Globus pallidus (tissue), 1 donor: ENCODE measurements around the gene HSD11B1.
A peak's percentile ranks its signal among the peaks of the same experiment; 100 is the strongest.
"Not testable (repeated sequence)": the region's sequence is repeated elsewhere in the genome, so short reads cannot be mapped to it uniquely, and the experiment has no call there.

Experiments used
- DNase-seq: peaks from one replicate; pipeline ENCODE4 v3.0.0-alpha.2; 2015; ENCODE audit warnings: low spot score

The HSD11B1 gene

GRCh38 chr1:209691237-209691636, 13.4 kb upstream of the HSD11B1 start:
- no peak for DNase-seq

- no peak for DNase-seq
Observed at GRCh38 chr1:209692296-209692695, 12.3 kb upstream of the HSD11B1 start.

- peak; percentile 80 for DNase-seq
Observed at GRCh38 chr1:209692745-209693504, 11.7 kb upstream of the HSD11B1 start.

GRCh38 chr1:209696673-209697072, 8.0 kb upstream of the HSD11B1 start:
- DNase-seq, result no peak

DNA sequence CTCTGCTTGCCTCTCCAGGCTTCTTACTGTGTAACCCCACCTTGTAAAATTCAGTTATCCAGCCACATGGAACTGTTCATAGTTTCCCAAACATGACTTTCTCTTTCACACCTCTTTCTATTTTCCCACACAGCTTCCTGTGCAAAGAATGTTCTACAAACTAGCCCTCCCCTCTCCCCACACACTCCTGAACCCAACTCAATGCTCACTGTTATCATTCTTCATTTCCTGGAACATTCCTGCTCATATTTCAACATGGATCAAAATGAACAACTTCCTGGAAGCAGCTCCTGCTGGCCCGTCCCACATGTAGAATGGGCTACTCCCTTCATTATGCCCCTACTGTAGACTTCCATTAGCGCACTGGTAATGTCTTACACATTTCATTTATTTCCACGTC, 7.5 kb upstream of the HSD11B1 start:
- DNase-seq, result no peak

- not testable (repeated sequence) for DNase-seq
Observed at GRCh38 chr1:209700686-209701085, 4.0 kb upstream of the HSD11B1 start.

DNA sequence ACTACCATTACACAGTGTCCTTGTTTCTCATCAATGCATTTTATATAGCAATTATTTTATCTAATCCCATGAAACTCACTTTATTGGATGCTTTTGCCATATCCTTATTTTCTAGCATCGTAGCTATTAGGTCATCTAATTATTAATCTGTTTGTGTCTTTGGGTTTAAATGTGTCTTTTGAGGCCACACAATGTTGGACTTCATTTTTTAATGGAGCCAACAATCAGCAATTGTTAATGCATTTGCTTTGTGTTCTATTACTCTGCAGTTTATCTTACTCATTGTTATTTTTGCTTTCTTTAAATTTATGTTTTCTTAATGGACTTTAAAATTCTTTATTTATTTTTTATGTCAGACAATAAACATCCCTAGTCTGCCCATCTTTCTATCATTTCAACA, 1.8 kb upstream of the HSD11B1 start:
- DNase-seq, result peak; percentile 69

GRCh38 chr1:209703834-209704504, 677 bp upstream of the HSD11B1 start:
- no peak for DNase-seq

DNA sequence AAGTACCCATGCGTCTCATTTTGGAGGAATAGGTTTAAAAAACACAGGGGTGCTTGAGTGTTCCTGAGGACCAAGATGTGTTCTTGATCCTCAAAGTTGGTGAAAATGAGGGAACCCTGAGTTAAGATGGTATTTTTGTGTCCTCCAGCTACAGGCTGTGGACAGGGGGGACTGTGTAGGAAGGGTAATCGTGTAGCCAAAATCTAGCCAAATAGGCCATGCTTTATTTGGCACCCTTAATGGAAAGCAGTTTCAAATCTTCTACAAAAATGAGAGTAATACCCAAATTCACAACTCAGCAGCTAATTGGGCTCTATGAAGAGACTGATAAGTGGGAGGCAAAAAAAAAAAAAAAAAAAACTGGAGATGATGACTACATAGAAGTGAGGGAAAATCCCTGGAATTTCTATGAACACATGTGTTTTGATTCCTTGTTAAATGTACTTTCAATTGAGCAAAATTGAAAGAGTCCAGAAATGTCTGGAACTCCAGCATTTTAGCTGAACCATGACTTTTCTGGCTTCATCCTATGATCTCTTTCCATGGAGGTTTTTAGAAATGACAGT, 470 bp downstream of the HSD11B1 start:
- DNase-seq, result no peak

- no peak for DNase-seq
Observed at GRCh38 chr1:209706622-209707021, 2.0 kb downstream of the HSD11B1 start.

GRCh38 chr1:209707308-209707707, 2.7 kb downstream of the HSD11B1 start:
- DNase-seq, result no peak

DNA sequence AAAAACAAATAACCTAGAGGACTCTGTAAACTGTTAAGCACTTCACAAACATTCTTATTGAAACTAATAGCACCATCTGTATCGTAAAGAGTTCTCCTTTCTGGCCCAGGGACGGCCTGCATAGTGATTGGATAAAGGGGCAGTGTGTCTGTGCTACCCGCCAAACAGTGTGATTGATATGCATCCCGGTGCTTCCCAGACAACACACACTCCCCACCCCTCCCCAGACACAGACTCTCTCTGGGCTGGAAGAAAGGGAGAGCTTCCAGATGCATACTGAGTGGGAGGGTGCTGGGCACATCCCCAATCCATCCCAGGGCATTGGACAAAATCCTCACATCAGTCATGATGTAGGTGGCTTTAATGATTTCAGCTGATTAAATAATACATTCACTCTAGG, 3.7 kb downstream of the HSD11B1 start:
- DNase-seq, result peak; percentile 80

DNA sequence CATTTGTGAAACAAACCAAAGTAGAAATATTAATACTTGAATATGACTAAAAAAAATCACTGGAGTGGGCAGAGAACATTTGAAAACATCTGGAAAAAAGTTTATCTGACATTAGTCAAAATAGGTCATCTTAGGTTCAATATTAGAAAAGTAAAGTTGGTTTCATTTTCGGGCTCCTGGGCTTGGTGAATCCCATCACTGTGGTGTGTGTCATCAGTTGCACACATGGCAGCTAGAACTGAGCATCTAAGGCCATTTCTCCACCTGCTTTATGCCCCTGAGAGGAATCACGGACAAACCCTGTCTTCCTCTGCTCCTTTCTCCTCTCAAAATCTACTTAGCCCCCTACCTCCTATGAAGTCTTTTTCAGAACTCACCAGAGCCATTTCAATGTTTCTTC, 5.4 kb downstream of the HSD11B1 start:
- no peak for DNase-seq

DNA sequence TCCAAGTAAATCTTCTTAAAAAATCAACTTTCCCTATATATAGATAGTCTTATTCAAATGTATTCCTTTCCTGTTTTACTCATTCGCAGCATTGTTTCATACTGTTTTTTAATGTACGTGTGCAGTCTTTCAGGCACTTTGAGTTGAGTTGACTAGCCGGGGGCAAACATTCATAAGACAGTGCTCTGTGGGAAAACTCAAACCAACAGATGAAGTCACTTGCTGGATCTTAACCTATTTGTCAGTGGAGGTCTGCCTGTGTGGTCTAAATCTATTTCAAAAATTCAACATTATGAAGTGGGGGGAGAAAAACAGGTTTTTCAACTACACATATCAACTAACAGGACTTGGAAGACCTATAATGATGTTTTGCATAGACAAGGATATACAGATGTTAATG, 6.2 kb downstream of the HSD11B1 start:
- no peak for DNase-seq

DNA sequence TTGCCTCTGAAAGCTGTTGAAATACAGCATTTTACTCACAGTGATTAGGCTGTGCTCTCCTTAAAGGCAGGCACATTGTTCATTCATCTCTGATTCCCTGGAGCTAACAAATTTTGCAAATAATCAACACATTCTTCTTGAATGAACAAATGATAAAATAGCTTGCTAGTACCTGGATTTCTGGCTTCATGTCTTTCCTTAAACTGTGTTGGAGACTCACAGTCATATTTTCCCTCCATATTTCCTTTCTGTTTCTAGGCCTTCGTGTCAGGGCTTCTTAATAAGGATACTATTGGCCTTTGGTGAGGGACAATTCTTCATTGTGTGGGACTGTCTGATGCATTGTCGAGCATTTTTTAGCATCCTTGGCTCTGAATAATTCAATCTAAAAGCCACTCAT, 9.7 kb downstream of the HSD11B1 start:
- peak; percentile 81 for DNase-seq

- no peak for DNase-seq
Observed at GRCh38 chr1:209715314-209715713, 10.7 kb downstream of the HSD11B1 start.

GRCh38 chr1:209717818-209718217, 13.2 kb downstream of the HSD11B1 start:
- no peak for DNase-seq

DNA sequence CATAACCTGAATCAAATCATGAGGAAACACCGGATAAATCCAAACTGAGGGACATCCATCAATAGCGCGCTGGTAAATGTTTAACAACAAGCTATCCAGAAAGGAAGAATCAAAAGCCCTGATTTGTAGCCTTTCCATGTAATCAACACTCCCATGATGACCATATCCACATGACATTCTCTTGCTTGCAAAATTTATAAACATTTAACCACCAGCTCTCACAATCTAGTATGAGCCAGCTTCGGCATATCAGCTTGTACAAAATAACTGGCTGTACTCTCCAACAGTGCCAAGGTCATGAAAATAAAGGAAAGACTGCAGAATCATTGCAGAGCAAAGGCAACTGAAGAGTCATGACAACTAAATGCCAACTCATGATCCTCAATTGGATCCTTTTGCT, 15.7 kb downstream of the HSD11B1 start:
- no peak for DNase-seq

DNA sequence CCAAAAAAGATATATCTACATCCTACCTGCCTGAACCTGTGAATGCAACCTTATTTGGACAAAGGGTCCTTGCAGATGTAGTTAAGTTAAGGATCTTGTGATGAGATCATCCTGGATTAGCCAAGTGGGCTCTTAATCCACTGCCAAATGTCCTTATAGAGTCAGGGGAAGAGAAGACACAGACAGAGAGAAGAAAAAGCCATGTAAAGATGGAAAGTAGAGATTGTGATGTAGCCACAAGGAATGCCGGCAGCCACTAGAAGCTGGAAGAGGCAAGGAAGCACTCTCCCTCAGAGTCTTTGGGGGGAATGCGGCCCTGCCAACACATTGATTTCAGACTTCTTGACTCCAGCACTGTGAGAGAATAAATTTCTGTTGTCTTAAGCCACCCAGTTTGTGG, 16.2 kb downstream of the HSD11B1 start:
- no peak for DNase-seq

GRCh38 chr1:209721323-209721722, 16.7 kb downstream of the HSD11B1 start:
- DNase-seq, result no peak

DNA sequence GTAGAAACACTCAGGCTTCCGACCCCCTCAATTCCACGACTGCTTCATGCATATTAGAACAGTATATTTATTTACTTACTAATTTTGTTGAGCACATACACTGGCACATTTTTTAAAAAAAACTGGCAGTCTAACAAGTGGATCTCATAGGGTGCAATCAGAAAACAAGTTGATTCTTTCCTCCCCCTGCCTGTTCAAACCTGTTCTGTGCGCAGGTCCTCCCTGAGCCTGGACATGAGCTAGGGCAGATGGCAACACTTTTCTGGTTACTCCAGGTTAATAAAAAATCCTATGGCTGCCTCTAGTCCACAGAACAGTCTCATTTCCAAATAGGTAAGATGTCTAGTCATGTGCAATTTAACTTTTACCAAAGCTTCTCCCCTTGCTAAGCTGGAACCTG, 18.6 kb downstream of the HSD11B1 start:
- no peak for DNase-seq

- DNase-seq, result no peak
Observed at GRCh38 chr1:209723756-209724693, 19.4 kb downstream of the HSD11B1 start.
